HPDE6-E6E7 (cell line): ENCODE measurements around the gene MYO1B.

Experiments used
- DNase-seq: peaks from one replicate; pipeline ENCODE4 v3.0.0; 2011; ENCODE audit warnings: missing footprints; ENCODE audit errors: extremely low spot score

The MYO1B gene

DNA sequence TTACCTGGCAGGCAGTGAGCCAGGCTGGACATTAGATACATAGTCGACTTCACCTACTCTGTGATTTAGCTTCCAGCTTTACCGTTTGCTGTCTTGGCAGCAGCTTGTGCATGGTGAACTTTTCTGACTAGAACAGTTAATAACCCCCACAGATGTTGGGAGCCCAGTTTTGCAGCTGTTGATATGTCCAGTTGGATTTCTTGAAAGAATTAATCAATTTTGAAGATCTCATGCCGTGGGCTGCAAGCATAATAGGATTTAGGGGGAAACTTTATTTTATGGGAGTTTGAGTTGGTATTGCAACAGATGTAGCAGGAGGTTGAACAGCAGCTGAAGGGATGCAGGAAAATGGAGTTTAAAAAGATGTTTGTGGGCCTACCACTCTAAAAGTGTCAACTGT is 13.8 kb downstream of the MYO1B start:
- no peak for DNase-seq

DNA sequence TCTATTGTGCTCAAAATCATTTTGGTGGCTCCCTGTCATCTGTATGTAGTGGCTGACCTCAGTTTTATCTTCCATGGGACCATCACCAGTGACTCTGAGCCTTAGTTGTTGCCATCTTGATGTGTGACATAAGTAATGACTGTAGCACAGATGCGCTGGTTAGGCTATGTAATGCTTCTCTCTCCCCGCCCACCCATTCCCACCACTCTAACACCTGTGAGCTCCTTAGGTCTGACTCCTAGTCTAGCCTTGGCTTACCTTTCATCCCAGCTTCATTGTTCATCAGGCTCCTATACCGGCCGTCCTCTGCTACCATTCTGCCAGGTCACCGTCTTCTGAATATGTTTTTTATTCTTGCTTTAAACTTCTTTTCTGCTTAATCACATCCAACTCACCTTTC is 17.2 kb downstream of the MYO1B start:
- DNase-seq, result no peak

DNA sequence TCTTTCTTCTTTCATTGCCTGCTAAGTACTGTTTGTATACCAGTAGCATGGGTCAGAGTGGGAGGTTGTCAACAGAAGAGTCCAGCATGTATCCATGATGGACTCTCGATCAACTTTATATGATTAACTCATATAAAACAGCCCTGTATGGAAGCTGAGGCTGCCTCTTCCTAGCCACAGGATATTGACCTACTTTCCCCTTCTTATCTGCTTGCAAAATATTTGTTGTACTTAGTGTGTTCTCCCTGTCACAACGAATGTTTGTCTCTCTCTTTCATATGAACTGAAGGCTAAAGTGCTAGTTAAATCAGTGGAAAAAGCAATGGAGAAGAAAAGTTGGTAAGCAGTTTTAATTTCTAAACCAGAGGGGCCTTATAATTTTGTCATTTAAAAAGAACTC is 17.8 kb downstream of the MYO1B start:
- no peak for DNase-seq

- no peak for DNase-seq
Measured at GRCh38 chr2:191264647-191265081, 19.5 kb downstream of the MYO1B start.

GRCh38 chr2:191265311-191266170 is 20.3 kb downstream of the MYO1B start:
- DNase-seq, result no peak

DNA sequence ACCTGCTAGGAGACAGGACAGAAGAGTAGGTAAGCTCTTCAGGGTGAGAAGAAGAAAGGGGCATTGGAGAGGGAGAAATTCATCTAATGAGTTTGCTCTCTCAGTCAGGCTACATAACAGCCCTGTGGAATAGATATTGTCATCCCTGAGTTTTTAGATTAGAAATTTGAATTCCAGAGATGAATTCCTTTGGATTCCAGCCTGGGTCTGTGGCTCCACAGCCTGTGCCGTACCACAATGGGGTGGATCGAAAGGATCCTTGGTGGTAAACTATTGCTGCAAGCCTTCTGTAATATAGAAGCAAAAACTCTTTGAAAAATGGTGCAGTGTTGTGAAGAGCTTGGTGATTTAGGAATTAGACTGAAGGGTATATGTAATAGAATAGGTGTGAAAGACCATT is 21.0 kb downstream of the MYO1B start:
- DNase-seq, result no peak

DNA sequence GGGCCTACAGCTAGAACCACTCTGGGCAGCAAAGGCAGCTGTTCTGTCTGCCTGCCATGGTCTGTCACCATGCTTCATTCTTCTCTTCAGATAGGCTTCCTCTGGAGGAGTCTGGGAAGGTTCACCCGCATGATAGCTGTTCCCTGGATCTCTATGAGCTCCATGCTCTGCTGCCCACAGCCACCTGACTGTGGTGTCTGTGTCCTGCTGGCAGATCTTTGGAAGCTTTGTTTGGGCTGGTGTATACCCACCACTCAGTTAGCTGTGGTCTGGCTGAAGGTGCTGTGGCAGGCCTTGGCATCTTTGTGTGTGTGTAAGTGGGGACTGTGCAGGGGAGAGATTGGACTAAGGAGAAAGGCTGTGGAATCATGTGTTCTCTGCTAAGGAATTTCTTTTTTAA is 23.4 kb downstream of the MYO1B start:
- no peak for DNase-seq

- no peak for DNase-seq
Measured at GRCh38 chr2:191270306-191271161, 25.3 kb downstream of the MYO1B start.

- DNase-seq, result no peak
Measured at GRCh38 chr2:191272064-191272463, 26.9 kb downstream of the MYO1B start.

- no peak for DNase-seq
Measured at GRCh38 chr2:191274413-191274815, 29.2 kb downstream of the MYO1B start.

- DNase-seq, result no peak
Measured at GRCh38 chr2:191276792-191277465, 31.7 kb downstream of the MYO1B start.

GRCh38 chr2:191280290-191280689 is 35.1 kb downstream of the MYO1B start:
- no peak for DNase-seq

DNA sequence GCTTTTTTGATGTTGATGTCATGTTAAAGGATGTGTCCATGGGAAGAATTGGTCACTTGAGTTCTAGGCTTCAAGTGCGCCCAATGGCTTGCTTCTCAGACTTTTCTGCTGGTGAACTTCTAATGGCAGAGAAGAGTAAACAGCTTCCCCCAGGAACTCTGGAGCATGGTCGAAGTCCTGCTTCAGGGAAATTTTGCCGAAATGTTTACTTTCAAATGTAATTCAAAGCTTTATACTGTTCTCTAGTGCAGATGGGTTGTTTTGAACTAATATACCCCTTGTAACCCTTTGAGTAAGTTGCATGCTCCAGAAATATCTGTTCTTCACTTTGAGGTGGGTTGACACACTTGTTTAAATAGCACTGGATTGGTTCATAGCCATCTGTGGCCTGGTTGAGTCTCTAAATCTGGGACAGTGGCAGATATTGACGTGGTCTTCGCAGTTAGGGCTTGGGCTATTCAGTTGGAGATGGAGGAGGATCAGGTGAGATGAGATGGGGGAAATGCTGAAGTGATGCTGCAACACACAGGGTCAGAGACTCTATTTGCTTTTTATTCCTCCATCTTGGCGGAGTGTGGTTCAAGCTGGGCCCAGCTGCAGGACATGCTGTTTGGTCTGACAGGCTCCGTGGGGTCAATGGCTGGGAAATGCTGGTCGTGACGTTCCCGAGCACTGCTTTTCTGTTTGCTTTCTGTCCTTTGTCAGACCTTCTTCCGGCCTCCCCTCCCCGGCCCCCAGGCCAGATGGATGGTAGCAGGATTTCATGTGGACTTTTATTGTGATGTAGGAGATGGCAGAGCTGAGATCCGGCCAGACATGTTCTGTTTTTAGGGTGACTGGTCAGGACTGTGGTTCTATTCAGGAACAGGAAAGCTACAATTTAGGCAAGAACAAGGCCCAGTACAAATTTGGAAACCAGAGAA is 35.9 kb downstream of the MYO1B start:
- DNase-seq, result no peak

GRCh38 chr2:191285252-191285651 is 40.0 kb downstream of the MYO1B start:
- DNase-seq, result no peak

DNA sequence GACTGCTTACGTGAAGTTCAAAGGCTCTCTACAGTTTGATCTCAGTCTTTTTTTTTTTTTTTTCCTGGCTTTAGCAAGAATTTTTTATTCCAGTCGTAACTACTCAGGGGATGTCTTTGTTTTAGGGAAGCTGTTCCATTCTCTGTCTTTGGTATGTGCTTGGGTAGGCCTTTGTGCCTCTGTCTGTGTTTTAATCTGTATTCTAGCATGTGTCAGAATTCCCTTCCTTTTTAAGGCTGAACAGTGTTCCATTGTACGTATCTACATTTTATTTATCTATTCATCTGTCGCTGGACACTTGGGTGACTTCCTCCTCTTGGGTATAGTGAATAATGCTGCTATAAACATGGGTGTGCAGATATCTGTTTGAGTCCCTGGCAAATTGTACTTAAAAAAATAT is 42.6 kb downstream of the MYO1B start:
- no peak for DNase-seq

DNA sequence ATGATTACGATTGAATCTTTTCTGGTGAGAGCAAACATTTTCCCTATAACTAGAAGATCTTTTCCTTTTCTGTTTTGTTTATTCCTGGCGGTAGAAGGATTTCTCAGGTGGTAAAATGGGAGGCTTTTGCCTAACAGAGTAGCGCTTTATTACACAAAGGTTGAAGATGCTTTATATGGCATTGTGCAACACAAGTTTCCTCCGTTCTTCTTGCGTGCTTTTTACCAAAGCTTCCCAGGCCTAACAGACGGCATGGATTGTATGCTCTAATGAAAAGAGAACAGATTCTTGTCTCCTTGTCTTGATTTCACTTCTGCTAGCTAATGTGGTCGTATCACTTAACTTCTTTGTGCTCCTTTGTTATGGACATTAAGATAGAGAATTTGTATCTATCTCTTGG is 43.8 kb downstream of the MYO1B start:
- DNase-seq, result no peak

DNA sequence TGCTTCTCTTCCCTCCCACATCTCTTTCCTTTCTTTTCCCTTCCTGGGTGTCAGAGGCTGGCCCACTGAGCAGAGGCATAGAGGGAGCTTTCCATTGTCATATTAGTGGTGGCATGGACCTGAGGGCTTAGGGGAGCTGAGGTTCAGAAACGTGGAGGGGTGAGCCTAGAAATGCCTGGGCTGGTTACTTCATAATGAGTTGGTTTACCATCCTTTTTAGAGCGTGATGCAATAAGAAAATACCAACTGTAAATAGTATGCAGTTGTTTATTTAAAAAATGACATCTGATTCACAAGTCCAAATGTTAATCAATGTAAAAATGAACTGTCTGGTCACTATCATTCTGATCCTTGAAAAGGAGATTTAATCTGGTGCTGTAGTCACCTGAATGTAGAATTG is 46.3 kb downstream of the MYO1B start:
- no peak for DNase-seq

DNA sequence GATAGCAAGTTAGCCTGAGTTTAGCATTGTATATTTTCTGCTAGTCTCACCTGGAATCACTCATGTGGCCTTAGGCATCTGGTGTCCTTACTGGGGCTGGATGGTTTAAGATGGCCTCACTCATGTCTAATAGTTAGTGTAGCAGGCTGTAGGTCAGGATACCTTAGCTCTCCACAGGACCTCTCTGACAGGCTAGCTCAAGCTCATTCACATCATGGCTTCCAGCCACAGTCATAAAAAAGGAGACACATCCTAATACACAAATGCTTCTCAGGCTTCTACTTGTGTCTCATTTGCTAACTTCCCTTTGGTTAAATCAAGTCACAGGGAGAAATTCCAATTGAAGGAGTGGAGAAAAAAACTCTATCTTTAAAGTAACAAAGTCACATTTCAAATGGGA is 47.7 kb downstream of the MYO1B start:
- no peak for DNase-seq

GRCh38 chr2:191295088-191295487 is 49.9 kb downstream of the MYO1B start:
- DNase-seq, result no peak

DNA sequence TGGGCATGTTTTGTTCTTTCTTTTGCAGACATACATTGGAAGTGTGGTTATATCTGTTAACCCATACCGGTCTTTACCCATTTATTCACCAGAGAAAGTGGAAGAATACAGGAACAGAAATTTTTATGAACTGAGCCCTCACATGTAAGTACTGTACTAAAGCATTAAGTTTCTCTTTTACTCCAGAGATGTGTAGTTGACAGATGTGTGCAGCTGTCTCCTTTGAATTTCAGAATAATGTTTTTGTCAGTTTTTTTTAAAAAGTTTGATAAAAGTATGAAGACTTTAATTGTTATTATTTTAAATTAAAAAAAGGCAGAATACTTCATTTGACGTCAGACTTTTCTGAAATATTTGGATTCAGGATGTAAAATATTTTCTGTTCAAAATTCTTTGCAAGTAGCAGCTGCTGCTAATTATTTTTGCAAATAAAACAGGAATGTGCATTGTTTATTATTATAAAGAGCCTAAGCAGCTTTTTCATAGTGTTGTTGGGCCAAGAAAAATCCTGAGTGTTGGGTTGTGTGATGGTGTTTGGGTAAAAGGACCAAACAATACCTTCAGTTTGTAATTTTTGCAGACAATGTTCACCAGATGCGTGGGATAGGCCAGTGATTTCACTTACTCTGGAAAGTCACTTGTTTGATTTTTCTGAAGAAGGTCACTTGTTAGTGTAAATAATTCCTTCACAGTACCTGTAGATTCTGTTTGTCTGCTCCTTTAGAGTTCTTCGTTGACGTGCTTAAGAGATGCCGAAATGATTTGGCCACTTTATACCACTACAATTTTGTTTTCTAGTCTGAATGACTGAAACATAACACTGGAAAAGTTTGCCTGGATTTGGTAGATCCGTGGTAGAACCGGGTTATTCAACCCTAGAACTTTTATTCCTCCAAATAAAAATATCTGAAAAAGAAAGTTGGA is 51.1 kb downstream of the MYO1B start:
- no peak for DNase-seq
